HAP-1 (cell line): ENCODE results near the gene MED12L.
A peak's percentile ranks its signal among the peaks of the same experiment; 100 is the strongest.
"Not testable (repeated sequence)": the region's sequence is repeated elsewhere in the genome, so short reads cannot be mapped to it uniquely, and the experiment has no call there.

ENCODE experiments used
- DNase-seq, 2 experiments: peaks; one replicate each; pipeline ENCODE4 v3.0.0-alpha.2; 2016 to 2020; ENCODE audit warnings: low spot score in 2 of 2
- H3K27me3 ChIP-seq: fragments of 250-450 bp; sonication (Bioruptor Pico); 2 replicates; pipeline ENCODE4 v1.5.1; 2020; ENCODE audit warnings: low read depth, mild to moderate bottlenecking, moderate library complexity
- H3K36me3 ChIP-seq: fragments of 250-450 bp; sonication (Bioruptor Pico); replicated peaks from 2 replicates; pipeline ENCODE4 v1.5.1; 2020; ENCODE audit warnings: mild to moderate bottlenecking
- H3K4me1 ChIP-seq: fragments of 250-450 bp; sonication (Bioruptor Pico); 2 replicates; pipeline ENCODE4 v1.5.1; 2020; ENCODE audit warnings: mild to moderate bottlenecking
- H3K4me3 ChIP-seq: fragments of 250-450 bp; sonication (Bioruptor Pico); 2 replicates; pipeline ENCODE4 v1.5.1; 2020; ENCODE audit warnings: mild to moderate bottlenecking, moderate library complexity
- H3K9me3 ChIP-seq: fragments of 250-450 bp; sonication (Bioruptor Pico); 2 replicates; pipeline ENCODE4 v1.5.1; 2020; ENCODE audit warnings: mild to moderate bottlenecking, moderate library complexity
- in situ Hi-C: fragments of 300-500 bp; cut with MboI; formaldehyde crosslinking; loops from 3 replicates; pipeline ENCODE4 v1.14.3; 2020; ENCODE audit warnings: low sequenced_read_pairs, inconsistent platforms, mixed read lengths

The MED12L gene

DNA sequence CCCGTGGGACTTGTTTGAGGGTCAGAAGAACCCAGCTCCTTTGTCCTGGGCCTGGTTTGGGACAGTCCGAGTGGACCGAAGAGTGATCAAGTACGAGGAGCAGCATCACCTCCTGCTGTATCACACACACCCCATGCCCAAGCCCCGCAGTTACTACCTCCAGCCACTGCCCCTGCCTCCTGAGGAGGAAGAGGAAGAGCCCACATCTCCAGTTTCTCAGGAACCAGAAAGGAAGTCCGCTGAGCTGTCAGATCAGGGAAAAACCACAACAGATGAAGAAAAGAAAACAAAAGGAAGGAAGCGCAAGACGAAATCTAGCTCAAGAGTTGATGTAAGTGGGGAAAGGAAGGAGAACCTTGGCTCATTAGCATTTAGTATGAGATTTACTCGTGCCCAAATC, 302.4 kb downstream of the MED12L start:
- H3K4me1 ChIP-seq: peaks cover 4% of the 10 kb centered on the region
- no peaks in the 10 kb centered on the region for H3K36me3 ChIP-seq
- peaks cover 3% of the 10 kb centered on the region; the same call in 1 of the 2 replicates for H3K27me3 ChIP-seq
- no peaks in the 10 kb centered on the region for H3K9me3 ChIP-seq
- no peak for DNase-seq
- no peak overlapping the region for H3K4me3 ChIP-seq
- in situ Hi-C loops: no loop called here

DNA sequence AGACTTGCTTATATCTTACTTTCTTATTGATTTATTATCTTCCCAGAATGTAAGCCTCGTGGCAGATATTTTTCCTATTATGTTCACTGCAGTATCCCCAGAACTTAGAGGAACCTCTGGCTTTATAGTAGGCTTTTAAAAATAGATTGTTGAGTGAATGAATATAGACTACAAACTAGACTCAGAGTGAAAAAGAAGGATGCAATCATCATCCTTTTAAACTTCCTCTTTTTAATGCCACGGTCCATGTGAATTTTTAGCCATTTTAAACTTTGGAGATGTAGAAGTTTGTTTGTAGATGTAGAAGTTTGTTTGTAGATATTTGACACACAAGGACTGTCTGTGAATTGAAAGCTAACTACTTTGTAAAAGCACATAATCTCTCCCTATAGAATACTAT, 306.3 kb downstream of the MED12L start:
- H3K9me3 ChIP-seq: no peaks in the 10 kb centered on the region
- H3K27me3 ChIP-seq: no peaks in the 10 kb centered on the region
- DNase-seq: no peak
- no peaks in the 10 kb centered on the region for H3K36me3 ChIP-seq
- no peak overlapping the region for H3K4me3 ChIP-seq
- peaks cover 21% of the 10 kb centered on the region for H3K4me1 ChIP-seq
- in situ Hi-C loops: no loop called here

DNA sequence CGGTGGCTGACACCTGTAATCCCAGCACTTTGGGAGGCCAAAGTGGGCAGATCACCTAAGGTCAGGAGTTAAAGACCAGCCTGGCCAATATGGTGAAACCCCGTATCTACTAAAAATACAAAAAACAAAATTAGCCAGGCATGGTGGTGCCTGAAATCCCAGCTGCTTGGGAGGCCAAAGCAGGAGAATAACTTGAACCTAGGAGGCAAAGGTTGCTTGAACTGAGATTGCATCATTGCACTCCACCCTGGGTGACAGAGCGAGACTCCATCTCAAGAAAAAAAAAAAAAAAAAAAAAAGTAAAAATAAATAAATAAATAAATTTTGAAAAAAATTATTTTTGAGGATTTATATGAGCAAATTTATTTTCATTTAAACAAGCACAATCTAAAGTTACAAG, 306.7 kb downstream of the MED12L start:
- H3K4me1 ChIP-seq: peaks cover 21% of the 10 kb centered on the region
- DNase-seq, H3K36me3 ChIP-seq, H3K4me3 ChIP-seq, in situ Hi-C loops, H3K27me3 ChIP-seq, H3K9me3 ChIP-seq: not testable (repeated sequence)

DNA sequence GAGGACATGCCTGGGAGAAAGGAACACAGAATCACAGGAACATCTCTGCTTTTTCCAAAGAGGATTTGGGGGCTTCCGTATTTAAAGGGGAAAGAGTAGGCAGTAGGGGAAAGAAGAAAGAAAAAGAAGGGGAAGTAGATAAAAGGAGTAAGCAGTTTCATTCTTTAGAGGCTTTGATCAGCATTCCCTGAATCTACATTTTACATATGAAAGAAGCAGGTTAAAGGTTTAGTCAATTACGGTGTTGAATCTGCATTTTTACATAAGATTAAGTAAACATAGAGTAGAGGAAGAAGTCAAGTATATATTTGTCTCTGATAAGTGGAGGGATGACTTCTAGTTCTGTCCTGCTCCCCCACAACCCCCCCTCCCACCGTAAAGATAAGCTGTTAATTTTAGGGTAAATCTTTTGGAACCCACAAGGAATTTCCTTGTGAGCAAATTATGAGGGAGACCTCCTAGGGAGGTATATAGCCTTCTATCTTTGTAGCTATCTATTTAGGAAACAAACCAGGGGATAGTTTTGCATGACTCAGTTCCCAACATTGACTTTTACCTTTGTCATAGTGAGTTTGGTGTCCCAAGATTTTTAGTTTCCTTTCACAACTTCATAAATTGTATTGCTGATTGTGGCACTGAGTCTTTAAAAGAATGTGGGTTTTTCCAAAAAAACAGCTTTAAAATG, 307.8 kb downstream of the MED12L start:
- in situ Hi-C loops: no loop called here
- H3K4me1 ChIP-seq: peaks cover 21% of the 10 kb centered on the region
- no peak overlapping the region for H3K4me3 ChIP-seq
- H3K27me3 ChIP-seq: no peaks in the 10 kb centered on the region
- no peaks in the 10 kb centered on the region for H3K9me3 ChIP-seq
- DNase-seq: peak in 1 of 2 experiments; percentile 80
- no peaks in the 10 kb centered on the region for H3K36me3 ChIP-seq

DNA sequence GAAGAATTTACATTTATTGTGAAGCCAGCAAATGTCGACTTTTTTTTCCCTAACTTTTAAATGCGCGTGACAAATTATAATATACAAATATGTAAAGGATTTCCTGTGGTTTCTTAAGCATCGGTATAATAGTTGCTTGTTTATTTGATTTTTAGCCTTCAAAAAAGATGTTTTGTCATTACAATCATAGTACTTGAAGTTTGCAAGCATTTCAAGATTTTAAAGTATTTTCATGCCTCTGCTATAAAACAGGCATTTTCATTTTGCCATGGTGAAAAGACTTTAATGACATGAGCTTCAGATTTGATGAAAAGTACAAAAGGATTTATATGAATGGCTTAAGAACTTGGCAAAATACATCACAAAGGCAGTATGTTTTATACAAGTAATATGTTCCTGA, 308.5 kb downstream of the MED12L start:
- Histone ChIP-seq H3K36me3 (no peaks in the 10 kb centered on the region), H3K9me3 (no peaks in the 10 kb centered on the region), H3K27me3 (no peaks in the 10 kb centered on the region), H3K4me3 (no peak overlapping the region), H3K4me1 (peaks cover 21% of the 10 kb centered on the region)
- peak in 1 of 2 experiments; percentile 72 for DNase-seq
- in situ Hi-C loops: no loop called here

DNA sequence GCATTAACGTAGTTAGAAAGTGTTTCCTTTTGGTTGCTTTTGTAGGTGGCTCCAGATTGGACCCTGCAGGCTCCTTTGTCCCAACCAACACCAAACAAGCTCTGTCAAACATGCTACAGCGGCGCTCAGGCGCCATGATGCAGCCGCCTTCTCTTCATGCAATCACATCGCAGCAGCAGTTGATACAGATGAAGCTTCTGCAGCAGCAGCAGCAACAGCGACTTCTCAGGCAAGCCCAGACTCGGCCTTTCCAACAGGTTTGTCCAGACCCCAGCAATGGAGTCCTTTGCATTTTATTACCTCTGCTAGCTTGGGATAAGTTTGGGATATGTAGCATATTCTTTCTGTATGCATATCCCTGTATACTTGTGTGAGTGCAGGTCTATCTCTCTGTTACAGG, 309.1 kb downstream of the MED12L start:
- H3K36me3 ChIP-seq: no peaks in the 10 kb centered on the region
- in situ Hi-C loops: no loop called here
- H3K9me3 ChIP-seq: no peaks in the 10 kb centered on the region
- H3K4me1 ChIP-seq: peaks cover 21% of the 10 kb centered on the region
- no peaks in the 10 kb centered on the region for H3K27me3 ChIP-seq
- DNase-seq: peak in 1 of 2 experiments; percentile 15
- no peak overlapping the region for H3K4me3 ChIP-seq

DNA sequence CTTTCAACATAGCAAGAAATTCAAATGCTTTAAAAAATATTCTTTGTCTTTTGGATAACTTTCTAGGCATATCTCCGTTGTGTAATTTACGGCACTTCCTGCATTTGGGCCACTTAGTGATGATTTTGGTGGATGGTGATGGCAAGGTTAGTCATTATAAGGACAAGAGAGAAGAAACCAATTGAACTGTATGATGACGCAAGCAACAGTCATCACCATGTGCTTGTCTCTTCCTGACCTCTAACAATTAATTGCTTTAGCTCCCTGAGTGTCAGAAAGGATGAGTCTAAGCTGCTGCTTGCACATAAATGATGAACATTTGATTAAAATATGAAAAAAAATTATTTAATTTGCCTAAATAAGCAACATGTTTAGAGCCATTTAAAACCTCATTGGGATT, 310.3 kb downstream of the MED12L start:
- in situ Hi-C loops: no loop called here
- DNase-seq: no peak
- Histone ChIP-seq H3K9me3 (no peaks in the 10 kb centered on the region), H3K36me3 (no peaks in the 10 kb centered on the region), H3K4me3 (no peak overlapping the region), H3K4me1 (peaks cover 21% of the 10 kb centered on the region), H3K27me3 (no peaks in the 10 kb centered on the region)

DNA sequence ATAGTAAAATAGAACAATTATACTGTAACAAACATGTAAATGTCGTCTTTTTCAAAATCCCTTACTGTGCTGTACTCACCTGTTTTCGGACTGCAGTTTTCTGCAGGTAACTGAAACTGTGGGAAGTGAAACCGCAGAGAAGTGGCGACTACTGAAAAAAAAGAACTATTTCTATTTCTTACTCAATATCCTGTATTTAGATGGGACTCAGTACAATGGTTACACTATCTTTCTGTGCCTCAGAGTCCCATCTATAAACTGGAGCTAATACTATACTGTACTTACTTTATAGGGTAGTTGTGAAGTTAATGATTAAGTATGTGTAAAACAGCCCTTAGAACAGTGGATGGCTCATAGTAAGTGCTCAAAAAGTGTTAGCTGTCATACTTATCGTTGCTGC, 313.4 kb downstream of the MED12L start:
- in situ Hi-C loops: no loop called here
- Histone ChIP-seq H3K9me3 (no peaks in the 10 kb centered on the region), H3K36me3 (no peaks in the 10 kb centered on the region), H3K4me3 (no peak overlapping the region), H3K27me3 (no peaks in the 10 kb centered on the region), H3K4me1 (peaks cover 6% of the 10 kb centered on the region)
- DNase-seq: no peak

DNA sequence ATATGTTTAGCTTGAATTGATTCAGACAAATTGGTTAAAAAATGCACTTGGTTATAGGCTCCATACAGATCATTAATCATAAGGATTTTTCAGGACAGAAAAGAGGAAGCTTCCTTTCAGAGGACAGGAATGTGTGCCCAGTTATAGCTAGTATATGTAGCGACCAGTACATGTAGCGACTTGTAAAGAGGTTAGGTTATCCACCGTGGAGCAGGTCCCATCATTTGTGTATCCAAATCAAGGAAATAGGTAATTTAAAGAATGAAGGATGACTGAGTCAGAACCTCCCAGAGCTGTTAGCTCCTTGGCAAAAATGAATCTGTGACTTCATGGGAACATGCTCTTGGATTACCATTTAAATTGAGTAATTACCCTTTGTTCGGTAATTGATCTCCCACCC, 314.9 kb downstream of the MED12L start:
- H3K9me3 ChIP-seq: no peaks in the 10 kb centered on the region
- in situ Hi-C loops: no loop called here
- no peak for DNase-seq
- H3K27me3 ChIP-seq: no peaks in the 10 kb centered on the region
- no peak overlapping the region for H3K4me3 ChIP-seq
- H3K36me3 ChIP-seq: no peaks in the 10 kb centered on the region
- no peaks in the 10 kb centered on the region for H3K4me1 ChIP-seq

DNA sequence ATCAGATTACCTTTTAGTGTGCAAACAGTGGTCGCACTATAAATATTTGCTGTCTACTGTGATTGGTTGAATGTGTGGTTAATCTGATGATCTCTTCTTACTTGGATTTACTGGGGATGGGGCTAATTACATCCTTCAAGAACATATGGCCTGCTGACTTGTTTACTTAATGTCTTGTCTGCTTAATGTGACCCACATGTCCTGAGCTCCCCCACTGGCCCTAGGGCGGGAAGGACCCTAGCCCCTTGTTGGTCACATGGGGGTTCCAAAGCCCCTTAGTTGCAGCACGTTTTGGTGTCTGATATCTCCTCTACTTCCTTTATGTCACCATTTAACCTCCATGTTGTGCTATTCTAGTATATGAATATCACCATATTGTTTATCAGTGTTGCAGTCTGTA, 316.9 kb downstream of the MED12L start:
- no peak overlapping the region for H3K4me3 ChIP-seq
- in situ Hi-C loops: no loop called here
- no peak for DNase-seq
- no peaks in the 10 kb centered on the region for H3K27me3 ChIP-seq
- H3K36me3 ChIP-seq: no peaks in the 10 kb centered on the region
- no peaks in the 10 kb centered on the region for H3K4me1 ChIP-seq
- no peaks in the 10 kb centered on the region for H3K9me3 ChIP-seq

DNA sequence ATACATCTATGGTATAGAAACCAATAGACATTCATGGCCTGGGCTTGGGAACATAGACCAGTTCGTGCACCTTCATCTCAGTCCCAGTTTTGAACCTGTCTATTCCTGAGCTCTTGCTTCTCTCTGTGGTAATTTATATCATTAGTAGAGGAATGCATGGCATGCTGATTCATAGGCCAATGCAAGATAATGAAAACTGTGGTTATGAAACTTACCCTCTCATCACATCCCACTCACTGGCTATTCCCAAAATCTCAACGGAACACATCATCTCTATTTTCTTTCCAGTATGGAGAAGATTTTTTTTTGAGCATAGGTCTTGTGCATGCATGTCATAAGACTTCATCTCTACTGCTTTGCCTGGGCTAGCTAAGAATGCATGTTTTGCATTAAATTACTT, 317.8 kb downstream of the MED12L start:
- in situ Hi-C loops: no loop called here
- H3K4me1 ChIP-seq: no peaks in the 10 kb centered on the region
- no peaks in the 10 kb centered on the region for H3K27me3 ChIP-seq
- H3K36me3 ChIP-seq: no peaks in the 10 kb centered on the region
- no peaks in the 10 kb centered on the region for H3K9me3 ChIP-seq
- no peak overlapping the region for H3K4me3 ChIP-seq
- DNase-seq: no peak

DNA sequence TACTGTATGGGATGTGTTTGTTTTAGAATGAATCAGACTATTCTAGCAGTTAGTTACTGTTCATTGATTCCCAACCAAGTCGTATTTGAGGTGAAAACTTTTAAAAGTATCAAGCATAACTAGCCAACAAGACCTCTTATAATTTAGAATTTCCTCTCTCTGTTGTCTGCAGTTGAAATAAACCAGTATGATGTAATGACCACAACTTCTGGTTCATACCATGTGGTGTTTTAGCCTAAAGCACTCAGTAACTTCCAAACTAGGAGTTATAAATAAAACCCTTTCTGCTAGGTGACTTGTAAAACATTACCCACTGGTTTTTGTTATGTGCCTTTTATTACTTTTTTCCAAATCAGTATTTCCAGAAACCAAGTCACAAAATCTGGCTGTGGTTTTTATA, 318.9 kb downstream of the MED12L start:
- H3K27me3 ChIP-seq: no peaks in the 10 kb centered on the region

DNA sequence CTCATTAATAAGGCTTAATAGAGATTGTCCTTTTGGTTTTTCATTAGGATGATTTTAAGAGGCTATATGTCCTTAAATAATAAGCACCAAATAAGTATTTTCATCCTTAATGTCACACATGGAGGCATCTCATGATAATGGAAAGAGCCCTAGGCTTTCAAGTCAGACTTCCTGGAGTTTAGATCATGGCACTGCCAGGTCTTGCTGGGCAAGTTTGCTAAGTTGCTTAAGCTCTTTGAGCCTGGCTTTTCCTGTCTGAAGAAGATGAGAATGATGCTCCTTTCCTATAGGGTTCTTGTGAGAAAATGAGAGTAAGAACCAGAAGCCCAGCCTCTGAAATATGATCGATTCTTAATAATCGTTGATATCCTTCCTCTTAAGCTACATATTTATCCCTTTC, 322.5 kb downstream of the MED12L start:
- H3K36me3 ChIP-seq: no peaks in the 10 kb centered on the region
- H3K4me3 ChIP-seq: no peak overlapping the region
- DNase-seq: no peak
- H3K27me3 ChIP-seq: no peaks in the 10 kb centered on the region
- no peaks in the 10 kb centered on the region for H3K9me3 ChIP-seq
- H3K4me1 ChIP-seq: no peaks in the 10 kb centered on the region
- in situ Hi-C loops: no loop called here

More for the DNA sequence above, 318.9 kb downstream of the MED12L start:
- H3K9me3 ChIP-seq: no peaks in the 10 kb centered on the region
- H3K4me3 ChIP-seq: no peak overlapping the region
- DNase-seq: no peak
- H3K36me3 ChIP-seq: no peaks in the 10 kb centered on the region
- H3K4me1 ChIP-seq: no peaks in the 10 kb centered on the region
- in situ Hi-C loops: no loop called here

DNA sequence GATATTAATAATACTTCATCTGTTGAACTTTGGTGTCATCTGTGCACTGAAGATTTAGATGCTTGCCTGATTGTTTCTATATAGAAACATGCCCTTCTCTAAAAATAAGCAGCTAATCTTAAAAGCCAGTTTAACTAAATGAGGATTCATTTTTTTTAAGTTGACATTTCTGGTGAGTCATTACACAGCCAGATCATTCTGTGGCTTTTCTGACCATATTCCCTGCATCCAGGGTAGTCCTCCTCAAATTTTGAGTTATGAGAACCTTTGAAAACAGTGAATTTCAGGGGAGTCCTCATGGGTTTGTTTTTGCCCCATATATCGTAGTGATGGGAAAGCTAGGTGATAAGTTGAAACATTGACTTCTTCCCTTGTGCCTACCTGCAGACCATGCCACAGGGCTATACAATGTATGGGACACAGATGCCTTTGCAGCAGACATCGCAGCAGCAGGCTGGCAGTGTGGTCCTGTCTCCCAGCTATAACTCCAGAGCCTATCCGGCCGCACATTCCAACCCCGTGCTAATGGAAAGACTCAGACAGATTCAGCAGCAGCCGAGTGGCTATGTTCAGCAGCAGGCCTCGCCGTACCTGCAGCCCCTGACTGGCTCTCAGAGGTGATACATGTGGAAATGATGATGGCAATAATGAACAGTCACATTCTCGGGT, 325.6 kb downstream of the MED12L start:
- in situ Hi-C loops: no loop called here
- DNase-seq: no peak
- Histone ChIP-seq H3K9me3 (no peaks in the 10 kb centered on the region), H3K4me3 (no peak overlapping the region), H3K36me3 (no peaks in the 10 kb centered on the region), H3K27me3 (no peaks in the 10 kb centered on the region), H3K4me1 (no peaks in the 10 kb centered on the region)
